PC-9 (cell line): ENCODE data around the gene IKZF2. TPM values are rescaled to one million over a fixed set of nuclear protein-coding genes. Genes with fewer than 3 reads are reported as not detected.

Experiments used
- BruUV-seq: library from RNA; stranded (reverse); fragments of 400-500 nt; replicated peaks from 2 replicates; lab custom pipeline; 2021; lab: Mats Ljungman, UMichigan
- CTCF ChIA-PET: fragments of 300-600 bp; sonication (Branson Sonifier 250); formaldehyde crosslinking; loops from one replicate; lab custom pipeline; 2022; ENCODE audit warnings: antibody characterized with exemption; lab: Charles Lee
- POLR2A ChIA-PET: fragments of 300-600 bp; sonication (Branson Sonifier 250); formaldehyde crosslinking; loops from one replicate; lab custom pipeline; 2022; ENCODE audit warnings: antibody characterized with exemption; ENCODE audit not compliant: unreplicated experiment; lab: Charles Lee
- DNase-seq, 2 experiments: peaks; one replicate each; pipeline versions ENCODE4 v3.0.0 to v3.0.0-alpha.2; 2015 to 2022; ENCODE audit warnings: mixed read lengths in 1 of 2
- H2AFZ ChIP-seq: fragments of 200-600 bp; sonication (generic); 2 replicates; pipeline ENCODE4 v1.8.1; 2017; ENCODE audit warnings: antibody characterized with exemption
- H3F3A ChIP-seq: fragments of 200-600 bp; sonication (generic); 2 replicates; pipeline ENCODE4 v1.8.1; 2017; ENCODE audit warnings: antibody characterized with exemption, mild to moderate bottlenecking, low read depth; ENCODE audit not compliant: insufficient read depth
- H3K27ac ChIP-seq: fragments of 200-600 bp; sonication (generic); 2 replicates; pipeline ENCODE4 v1.6.1; 2016; ENCODE audit warnings: mixed run types
- H3K27me3 ChIP-seq: fragments of 200-600 bp; sonication (generic); 2 replicates; pipeline ENCODE4 v1.6.1; 2016; ENCODE audit warnings: low read depth, mixed run types; ENCODE audit not compliant: insufficient read depth
- H3K36me3 ChIP-seq: fragments of 200-600 bp; sonication (generic); 2 replicates; pipeline ENCODE4 v1.6.1; 2016; ENCODE audit warnings: low read depth, mixed run types
- H3K4me1 ChIP-seq: fragments of 200-600 bp; sonication (generic); replicated peaks from 2 replicates; pipeline ENCODE4 v1.6.1; 2016; ENCODE audit warnings: mixed run types; ENCODE audit not compliant: insufficient read depth
- H3K4me2 ChIP-seq: fragments of 200-600 bp; sonication (generic); 2 replicates; pipeline ENCODE4 v1.6.1; 2017; ENCODE audit warnings: mixed run types
- H3K4me3 ChIP-seq: fragments of 200-600 bp; sonication (generic); 2 replicates; pipeline ENCODE4 v1.6.1; 2016; ENCODE audit warnings: mixed run types
- H3K79me2 ChIP-seq: fragments of 200-600 bp; sonication (generic); 2 replicates; pipeline ENCODE4 v1.6.1; 2017; ENCODE audit warnings: low read depth, mixed run types
- H3K9me2 ChIP-seq: fragments of 200-600 bp; sonication (generic); 2 replicates; pipeline ENCODE4 v1.8.1; 2017; ENCODE audit warnings: mild to moderate bottlenecking; ENCODE audit not compliant: insufficient read depth
- H3K9me3 ChIP-seq: fragments of 200-600 bp; sonication (generic); 2 replicates; pipeline ENCODE4 v1.8.1; 2016; ENCODE audit warnings: low read depth; ENCODE audit not compliant: insufficient read depth
- H4K20me1 ChIP-seq: fragments of 200-600 bp; sonication (generic); 2 replicates; pipeline ENCODE4 v1.8.1; 2017; ENCODE audit not compliant: insufficient read depth
- EZH2 ChIP-seq: fragments of 200-600 bp; sonication (generic); IDR thresholded peaks from 2 replicates; pipeline ENCODE4 v1.8.0; 2017; ENCODE audit warnings: antibody characterized with exemption, low read depth
- intact Hi-C: fragments of 100-400 bp; cut with micrococcal nuclease; formaldehyde crosslinking; loops from one replicate; pipeline ENCODE4 v1.10.0; 2022; ENCODE audit not compliant: unreplicated experiment
- total RNA-seq: library from RNA; stranded (reverse); gene quantifications from 2 replicates; pipeline ENCODE4 v1.2.3, GENCODE V29; 2021
- TF ChIP-seq, protein P1 (sequence below): fragments of 200-600 bp; sonication (generic); conservative IDR thresholded peaks from 2 replicates; pipeline ENCODE4 v1.6.1; 2017; ENCODE audit warnings: mixed run types, antibody characterized with exemption, mild to moderate bottlenecking, moderate library complexity

Gene IKZF2
- total RNA-seq, 1 experiment from 2014 or later = 28.3 TPM

DNA sequence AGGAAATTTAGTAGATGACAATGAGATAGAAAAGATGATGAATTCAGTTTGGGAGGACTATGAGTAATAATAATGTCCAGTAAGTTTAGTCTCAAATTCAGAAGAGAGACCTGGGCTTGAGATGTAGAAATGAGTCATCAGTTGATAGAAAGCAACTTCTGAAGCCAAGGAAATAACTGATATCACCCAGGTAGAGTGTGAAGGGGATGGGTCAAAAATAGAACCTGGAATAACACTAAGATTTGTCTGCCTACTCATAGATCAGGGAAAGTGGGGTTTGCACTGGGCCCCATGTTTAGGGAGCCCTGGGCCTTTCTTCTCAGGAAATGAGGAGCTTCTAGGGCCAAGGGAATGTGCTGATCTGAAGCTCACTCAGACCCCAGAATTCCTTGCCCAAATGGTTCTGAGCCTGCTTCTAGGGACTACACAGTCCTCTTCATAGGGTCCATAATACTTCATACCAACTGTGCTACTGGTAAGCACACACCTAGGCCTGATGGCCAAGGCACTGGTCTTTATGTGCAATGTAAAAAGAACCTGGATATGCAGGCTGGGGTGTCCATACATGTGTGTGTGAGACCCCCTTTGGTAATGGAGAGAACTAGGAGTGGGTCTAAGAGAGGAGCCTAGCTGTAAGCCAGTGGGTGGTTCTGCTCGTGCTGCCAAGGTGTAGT lies 141.2 kb downstream of the IKZF2 start:
- Histone ChIP-seq H3K9me3 (no peaks in the 10 kb centered on the region), H2AFZ (no peak overlapping the region), H3F3A (no peaks in the 10 kb centered on the region), H3K79me2 (no peaks in the 10 kb centered on the region), H3K36me3 (no peaks in the 10 kb centered on the region), H3K27me3 (no peaks in the 10 kb centered on the region), H3K27ac (no peak overlapping the region), H4K20me1 (no peaks in the 10 kb centered on the region), H3K9me2 (no peaks in the 10 kb centered on the region), H3K4me2 (no peak overlapping the region), H3K4me3 (no peak overlapping the region), H3K4me1 (no peaks in the 10 kb centered on the region)
- BruUV-seq = no TSS peak
- TF ChIP-seq, protein P1, sequence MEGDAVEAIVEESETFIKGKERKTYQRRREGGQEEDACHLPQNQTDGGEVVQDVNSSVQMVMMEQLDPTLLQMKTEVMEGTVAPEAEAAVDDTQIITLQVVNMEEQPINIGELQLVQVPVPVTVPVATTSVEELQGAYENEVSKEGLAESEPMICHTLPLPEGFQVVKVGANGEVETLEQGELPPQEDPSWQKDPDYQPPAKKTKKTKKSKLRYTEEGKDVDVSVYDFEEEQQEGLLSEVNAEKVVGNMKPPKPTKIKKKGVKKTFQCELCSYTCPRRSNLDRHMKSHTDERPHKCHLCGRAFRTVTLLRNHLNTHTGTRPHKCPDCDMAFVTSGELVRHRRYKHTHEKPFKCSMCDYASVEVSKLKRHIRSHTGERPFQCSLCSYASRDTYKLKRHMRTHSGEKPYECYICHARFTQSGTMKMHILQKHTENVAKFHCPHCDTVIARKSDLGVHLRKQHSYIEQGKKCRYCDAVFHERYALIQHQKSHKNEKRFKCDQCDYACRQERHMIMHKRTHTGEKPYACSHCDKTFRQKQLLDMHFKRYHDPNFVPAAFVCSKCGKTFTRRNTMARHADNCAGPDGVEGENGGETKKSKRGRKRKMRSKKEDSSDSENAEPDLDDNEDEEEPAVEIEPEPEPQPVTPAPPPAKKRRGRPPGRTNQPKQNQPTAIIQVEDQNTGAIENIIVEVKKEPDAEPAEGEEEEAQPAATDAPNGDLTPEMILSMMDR = no peak
- TF ChIP-seq EZH2 = no peak
- CTCF ChIA-PET = no interaction called here
- POLR2A ChIA-PET = no interaction called here
- intact Hi-C loops = no loop called here
- DNase-seq = no peak

DNA sequence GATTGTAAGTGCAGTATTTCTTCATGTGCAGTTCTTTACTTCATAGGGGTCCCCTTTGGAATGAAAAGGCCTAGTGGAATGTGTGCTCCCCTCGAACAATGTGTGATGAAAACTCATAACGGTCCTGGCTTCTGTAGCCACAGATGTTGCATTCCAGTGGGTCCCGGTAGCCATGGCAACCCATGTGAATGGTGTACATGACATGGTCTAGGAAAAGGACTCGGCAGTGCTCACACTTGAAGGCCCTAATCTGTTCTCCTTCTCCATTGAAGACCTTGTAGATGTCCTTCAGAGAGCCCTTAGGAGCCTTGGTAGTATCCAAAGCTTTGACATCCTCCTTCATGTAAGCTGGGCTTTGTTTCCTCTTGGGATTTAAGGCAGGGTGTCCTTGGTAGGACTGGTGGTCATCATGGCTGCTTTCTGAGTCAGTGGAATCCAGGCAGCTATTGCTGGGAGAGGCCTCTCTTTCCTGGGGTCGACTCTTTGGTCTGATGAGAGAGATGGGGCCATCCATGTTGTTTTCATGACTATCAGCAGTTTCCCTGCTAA lies 144.0 kb downstream of the IKZF2 start:
- Histone ChIP-seq H3K27ac (no peak overlapping the region), H3K36me3 (no peaks in the 10 kb centered on the region), H3K4me2 (no peak overlapping the region), H2AFZ (no peak overlapping the region), H3K4me3 (no peak overlapping the region), H3K79me2 (no peaks in the 10 kb centered on the region), H3F3A (no peaks in the 10 kb centered on the region), H3K9me3 (no peaks in the 10 kb centered on the region), H3K4me1 (no peaks in the 10 kb centered on the region), H3K9me2 (no peaks in the 10 kb centered on the region), H3K27me3 (no peaks in the 10 kb centered on the region), H4K20me1 (no peaks in the 10 kb centered on the region)
- intact Hi-C loops = no loop called here
- no peak for DNase-seq
- ChIA-PET POLR2A (no interaction called here), CTCF (no interaction called here)
- no TSS peak for BruUV-seq
- TF ChIP-seq EZH2 = no peak
- TF ChIP-seq, protein P1 = no peak

DNA sequence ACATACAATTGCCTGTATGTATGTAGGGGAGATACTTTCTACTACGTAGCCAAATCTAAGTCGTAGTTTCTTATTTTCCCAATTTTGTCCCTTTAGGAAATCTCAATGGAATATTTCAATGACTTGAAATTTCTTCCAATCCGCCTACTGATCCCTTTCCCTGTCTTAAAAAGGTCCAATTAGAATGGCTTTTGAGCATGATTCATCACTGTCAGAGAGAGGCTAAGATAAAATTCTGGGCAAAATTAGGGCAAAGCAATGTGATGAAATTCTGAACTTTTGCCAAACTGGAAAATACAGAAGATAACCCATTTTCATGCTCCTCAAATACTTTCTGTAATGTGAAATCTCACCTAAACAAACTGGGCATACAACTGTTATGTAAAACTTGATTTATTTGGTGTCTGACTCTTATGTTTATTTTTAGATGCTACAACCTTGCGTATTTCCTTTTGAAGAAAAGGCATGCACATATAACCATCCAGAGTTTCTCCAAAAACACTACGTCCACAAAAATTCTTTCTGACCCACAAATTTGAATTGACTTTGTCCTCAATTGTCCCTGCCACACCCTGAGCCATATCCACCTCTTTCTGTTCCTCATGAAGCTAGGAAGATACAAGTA lies 147.1 kb downstream of the IKZF2 start:
- intact Hi-C loops = no loop called here
- no peak for DNase-seq
- no peak overlapping the region for H3K4me3 ChIP-seq
- no TSS peak for BruUV-seq
- no peaks in the 10 kb centered on the region for H4K20me1 ChIP-seq
- no peak overlapping the region for H2AFZ ChIP-seq
- no peaks in the 10 kb centered on the region for H3K4me1 ChIP-seq
- no peaks in the 10 kb centered on the region for H3K9me3 ChIP-seq
- no peak overlapping the region for H3K4me2 ChIP-seq
- H3K9me2 ChIP-seq = no peaks in the 10 kb centered on the region
- no peaks in the 10 kb centered on the region for H3K36me3 ChIP-seq
- H3K27ac ChIP-seq = no peak overlapping the region
- TF ChIP-seq, protein P1 = no peak
- TF ChIP-seq EZH2 = no peak
- no peaks in the 10 kb centered on the region for H3F3A ChIP-seq
- POLR2A ChIA-PET = no interaction called here
- H3K79me2 ChIP-seq = no peaks in the 10 kb centered on the region
- H3K27me3 ChIP-seq = no peaks in the 10 kb centered on the region
- CTCF ChIA-PET = no interaction called here
